HG03457 (cell line): ENCODE measurements around the gene DAZL.

Source experiments
- ATAC-seq: cut with Tn5 transposase; IDR thresholded peaks from one replicate; pipeline ENCODE4 v1.9.1; 2021; ENCODE audit warnings: moderate number of reproducible peaks; ENCODE audit not compliant: unreplicated experiment

Gene DAZL

DNA sequence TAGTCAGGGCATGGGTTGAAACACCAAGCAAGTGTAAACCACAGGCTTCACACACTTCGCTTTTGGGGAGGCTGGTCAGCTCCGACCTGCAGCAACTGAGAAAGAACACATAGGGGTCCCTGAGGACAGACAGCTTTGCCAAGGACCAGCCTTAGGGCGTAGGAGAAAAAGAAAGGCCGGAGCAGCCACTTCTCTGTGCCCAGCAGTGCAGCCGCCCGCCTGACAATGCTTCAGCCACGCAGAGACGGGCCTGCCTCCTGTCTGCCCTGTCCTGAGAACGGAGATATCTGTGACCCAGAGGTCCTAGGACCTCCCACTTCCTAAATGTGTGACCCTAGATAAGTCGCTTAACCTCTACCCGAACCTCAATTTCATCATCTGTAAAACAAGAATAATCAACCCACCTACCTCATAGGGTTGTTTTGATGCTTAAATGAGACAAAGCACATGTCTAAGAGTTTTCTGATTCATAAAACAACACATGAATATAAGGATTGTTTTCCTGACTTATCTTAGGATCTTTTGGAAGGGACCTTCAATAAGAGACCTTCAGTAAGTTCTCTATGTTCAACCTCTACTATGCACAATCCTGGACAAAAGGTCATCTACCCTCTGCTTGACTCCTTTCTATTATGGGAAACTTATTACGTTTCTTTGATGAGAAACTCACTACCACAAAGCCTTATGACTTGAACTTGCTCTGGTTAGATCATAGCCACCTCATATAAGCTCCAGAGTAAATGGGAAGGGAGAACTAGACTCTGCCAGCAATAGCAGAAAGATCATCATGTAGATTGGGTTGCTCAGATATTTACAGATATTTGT, 58.8 kb downstream of the DAZL start:
- no peak for ATAC-seq

DNA sequence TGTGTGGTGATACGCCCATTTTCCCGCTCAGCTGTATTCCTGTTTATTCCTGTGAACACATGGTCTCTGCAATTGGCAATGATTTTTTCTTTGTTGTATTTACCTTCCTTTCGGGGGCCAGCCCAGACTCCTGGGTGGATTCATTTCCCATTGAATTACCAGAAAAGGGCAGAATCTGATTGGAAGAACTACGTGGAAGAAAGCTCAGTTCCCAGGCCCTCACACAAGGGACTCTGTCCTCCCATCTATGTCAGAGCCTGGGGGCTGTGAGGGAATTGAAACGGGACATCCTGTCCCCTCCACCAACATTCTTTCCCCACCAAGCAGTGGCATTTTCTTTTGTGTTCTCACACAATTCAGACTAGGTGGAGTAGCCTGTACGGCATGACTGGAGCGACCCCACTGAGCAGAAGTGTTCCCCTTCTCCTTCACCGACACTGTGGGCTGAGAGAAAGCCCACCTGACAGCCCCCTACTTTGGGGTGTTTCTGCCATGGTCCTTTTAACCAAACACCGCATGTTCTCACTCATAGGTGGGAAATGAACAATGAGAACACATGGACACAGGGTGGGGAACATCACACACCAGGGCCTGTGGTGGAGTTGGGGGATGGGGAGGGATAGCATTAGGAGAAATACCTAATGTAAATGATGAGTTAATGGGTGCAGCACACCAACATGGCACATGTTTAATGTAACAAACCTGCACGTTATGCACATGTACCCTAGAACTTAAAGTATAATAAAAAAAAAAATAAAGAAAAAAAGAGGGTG, 59.6 kb downstream of the DAZL start:
- ATAC-seq: no peak

DNA sequence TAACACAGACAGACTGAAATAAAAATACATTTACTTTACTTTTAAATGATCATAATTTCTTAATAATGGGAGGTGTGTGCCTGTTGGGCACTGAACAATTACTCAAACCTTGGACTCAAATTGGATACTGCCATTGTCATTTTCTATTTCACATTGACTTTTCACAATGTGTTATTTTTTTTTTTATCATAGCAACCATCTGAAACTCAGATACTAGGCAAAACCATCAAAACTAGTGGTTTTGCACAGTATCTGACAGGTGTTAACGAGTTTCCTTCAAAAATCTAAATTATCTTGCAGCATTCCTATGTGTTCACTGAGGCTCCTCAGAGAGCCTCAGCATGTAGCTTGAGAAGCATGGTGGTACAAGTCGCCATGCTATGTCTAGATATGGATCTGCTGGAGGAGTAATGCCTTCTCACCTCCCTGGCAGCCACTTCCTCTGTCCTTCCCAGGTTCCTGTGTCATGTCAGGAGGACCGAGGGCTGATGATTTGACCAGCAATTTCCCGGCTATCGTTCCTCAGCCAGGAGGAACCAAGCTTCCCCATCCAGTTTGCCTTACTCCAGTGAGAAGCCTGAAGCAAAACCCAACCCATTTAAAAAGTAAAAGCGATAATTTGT, 61.9 kb downstream of the DAZL start:
- no peak for ATAC-seq

DNA sequence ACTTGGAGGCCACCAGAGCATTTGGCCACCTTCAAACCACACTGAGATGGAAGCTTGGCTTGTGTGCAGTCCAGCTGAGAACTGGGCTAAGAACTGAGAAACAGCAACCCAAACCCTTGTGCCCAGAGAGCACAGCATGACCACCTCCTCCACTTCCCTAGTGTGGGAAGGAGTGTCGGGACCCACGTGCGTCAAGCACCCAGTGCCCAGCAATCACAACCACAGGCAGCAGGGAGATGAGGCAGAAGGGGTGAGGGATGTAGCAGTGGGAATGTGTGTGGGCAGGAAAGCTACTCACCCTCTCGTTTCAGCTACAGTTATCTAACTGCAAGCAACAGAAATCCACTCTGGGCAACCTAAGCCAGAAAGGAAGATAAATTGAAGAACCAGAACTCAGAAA, 66.7 kb downstream of the DAZL start:
- ATAC-seq: no peak

DNA sequence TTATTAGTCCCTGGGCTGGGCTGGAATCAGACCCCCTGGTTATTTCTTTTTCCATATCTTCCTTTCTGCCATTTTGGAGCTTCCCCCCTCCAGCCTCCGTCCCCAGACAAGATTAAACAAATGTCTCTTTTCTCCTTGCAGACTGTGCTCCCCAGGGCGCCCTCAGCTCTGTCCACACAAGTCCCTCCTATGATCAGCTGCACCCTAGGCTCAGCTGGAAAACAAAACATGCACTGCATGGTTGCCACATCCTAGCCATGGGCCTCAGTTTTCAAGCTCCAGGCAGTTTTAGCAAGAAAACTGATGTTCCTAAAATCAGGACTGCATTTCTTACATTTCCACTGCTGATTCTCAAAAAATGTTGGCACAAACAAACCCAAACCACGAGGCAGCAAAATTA, 68.2 kb downstream of the DAZL start:
- ATAC-seq: no peak
